A549 (cell line): ENCODE measurements around the gene LCE5A. TPM values are rescaled to one million over a fixed set of nuclear protein-coding genes. Genes with fewer than 3 reads are reported as not detected.

ENCODE experiments used
- ATAC-seq, 2 experiments: fragments of 200-7000 bp in 1 of 2; fragments of >200 bp in 1 of 2; cut with Nextera tagmentation in 1 of 2; cut with Tn5 transposase in 1 of 2; 3 replicates each; pipeline versions ENCODE4 v1.8.0 to v1.9.1; 2018 to 2020; ENCODE audit warnings: mild to moderate bottlenecking in 1 of 2, moderate library complexity in 1 of 2
- CTCF ChIA-PET: fragments of 300-600 bp; sonication (Branson Sonifier 250); formaldehyde crosslinking; extraction: SDS; loops from one replicate; lab custom pipeline; 2021; ENCODE audit warnings: antibody characterized with exemption, inconsistent platforms; lab: Yijun Ruan, JAX
- POLR2A ChIA-PET: fragments of 350-600 bp; formaldehyde crosslinking; extraction: SDS; loops from one replicate; lab custom pipeline; 2021; ENCODE audit warnings: antibody characterized with exemption, inconsistent platforms; lab: Yijun Ruan, JAX
- DNase-seq, 2 experiments: peaks; one replicate each; pipeline versions ENCODE4 v3.0.0 to v3.0.0-alpha.2; 2011 to 2016; ENCODE audit warnings: low read depth in 1 of 2, low spot score in 1 of 2
- FAIRE-seq: peaks from 2 replicates; lab custom pipeline; 2011; peaks lifted over from hg19 to GRCh38; lab: Jason Lieb, UNC
- H3K27ac ChIP-seq, 2 experiments: fragments of >200 bp; sonication (Bioruptor Twin); formaldehyde crosslinking; 3 replicates each; pipeline ENCODE4 v1.5.1; 2016 to 2017
- H3K4me1 ChIP-seq: fragments of >200 bp; sonication (Bioruptor Twin); formaldehyde crosslinking; 3 replicates; pipeline ENCODE4 v1.6.1; 2016
- H3K4me2 ChIP-seq: fragments of >200 bp; sonication (Bioruptor Twin); formaldehyde crosslinking; 3 replicates; pipeline ENCODE4 v1.6.1; 2016
- H3K4me3 ChIP-seq: fragments of >200 bp; sonication (Bioruptor Twin); formaldehyde crosslinking; 3 replicates; pipeline ENCODE4 v1.5.1; 2016
- H3K9me3 ChIP-seq: fragments of >200 bp; sonication (Bioruptor Twin); formaldehyde crosslinking; 3 replicates; pipeline ENCODE4 v1.6.1; 2016
- BHLHE40 ChIP-seq: IDR thresholded peaks from 2 replicates; pipeline ENCODE4 v1.6.1; 2012; ENCODE audit warnings: low read depth, low read length, inconsistent platforms
- CBX2 ChIP-seq: fragments of 200-600 bp; sonication (generic); IDR thresholded peaks from 2 replicates; pipeline ENCODE4 v1.6.1; 2016; ENCODE audit warnings: low read depth, mild to moderate bottlenecking, borderline replicate concordance
- CHD4 ChIP-seq: fragments of 200-600 bp; sonication (generic); IDR thresholded peaks from 2 replicates; pipeline ENCODE4 v1.6.1; 2016; ENCODE audit warnings: antibody characterized with exemption, mild to moderate bottlenecking, borderline replicate concordance
- EHF ChIP-seq: fragments of 250-450 bp; sonication (Bioruptor Pico); IDR thresholded peaks from 2 replicates; pipeline ENCODE4 v1.5.0; 2020; ENCODE audit warnings: mild to moderate bottlenecking
- EHMT2 ChIP-seq: fragments of 200-600 bp; sonication (generic); IDR thresholded peaks from 2 replicates; pipeline ENCODE4 v1.6.1; 2016; ENCODE audit warnings: antibody characterized with exemption, low read depth, mild to moderate bottlenecking, moderate library complexity
- EP300 ChIP-seq, 2 experiments: fragments of >200 bp; sonication (Bioruptor Twin); formaldehyde crosslinking; IDR thresholded peaks; 2 replicates in 1 of 2; 3 replicates in 1 of 2; pipeline ENCODE4 v1.6.1; 2016 to 2017
- ESRRA ChIP-seq: fragments of 150-350 bp; IDR thresholded peaks from 2 replicates; pipeline ENCODE4 v1.6.1; 2014; ENCODE audit warnings: mild to moderate bottlenecking, low read length, borderline replicate concordance
- HDAC2 ChIP-seq: fragments of 200-600 bp; sonication (generic); IDR thresholded peaks from 2 replicates; pipeline ENCODE4 v1.6.1; 2016
- HEYL ChIP-seq: fragments of 250-450 bp; sonication (Bioruptor Pico); IDR thresholded peaks from 2 replicates; pipeline ENCODE4 v1.8.0; 2021; ENCODE audit warnings: mild to moderate bottlenecking, moderate library complexity
- JUN ChIP-seq, 2 experiments: fragments of >200 bp; sonication (Bioruptor Twin); formaldehyde crosslinking; IDR thresholded peaks; 2 replicates in 1 of 2; 3 replicates in 1 of 2; pipeline ENCODE4 v1.6.1; 2016 to 2017
- JUNB ChIP-seq: fragments of >200 bp; sonication (Bioruptor Twin); formaldehyde crosslinking; IDR thresholded peaks from 2 replicates; pipeline ENCODE4 v1.6.1; 2016
- KDM1A ChIP-seq: fragments of 200-600 bp; sonication (generic); IDR thresholded peaks from 2 replicates; pipeline ENCODE4 v1.6.1; 2016; ENCODE audit warnings: low read depth, mild to moderate bottlenecking
- KDM5A ChIP-seq: fragments of 200-600 bp; sonication (generic); IDR thresholded peaks from 2 replicates; pipeline ENCODE4 v1.6.1; 2016; ENCODE audit warnings: antibody characterized with exemption, mild to moderate bottlenecking
- MAFK ChIP-seq: fragments of 450-650 bp; IDR thresholded peaks from 2 replicates; pipeline ENCODE4 v1.6.1; 2014; ENCODE audit not compliant: partially characterized antibody
- MAZ ChIP-seq: fragments of 150-350 bp; IDR thresholded peaks from 2 replicates; pipeline ENCODE4 v1.6.1; 2014; ENCODE audit warnings: antibody characterized with exemption, low read depth, low read length, borderline replicate concordance
- NR3C1 ChIP-seq: fragments of >200 bp; sonication (Bioruptor Twin); formaldehyde crosslinking; IDR thresholded peaks from 3 replicates; pipeline ENCODE4 v1.6.1; 2017
- PHF8 ChIP-seq: fragments of 200-600 bp; sonication (generic); IDR thresholded peaks from 2 replicates; pipeline ENCODE4 v1.6.1; 2016; ENCODE audit warnings: low read depth, mild to moderate bottlenecking, antibody characterized with exemption, moderate library complexity, borderline replicate concordance
- POLR2A ChIP-seq: IDR thresholded peaks from 2 replicates; pipeline ENCODE4 v1.6.1; 2012; ENCODE audit warnings: mild to moderate bottlenecking, low read length
- POLR2AphosphoS2 ChIP-seq: conservative IDR thresholded peaks from 2 replicates; pipeline ENCODE4 v1.6.1; 2012; ENCODE audit warnings: low read length, improper control_type of control experiment, inconsistent platforms
- RAD21 ChIP-seq, 2 experiments: fragments of >200 bp in 1 of 2; sonication (Bioruptor Twin) in 1 of 2; formaldehyde crosslinking in 1 of 2; IDR thresholded peaks in 1 of 2; conservative IDR thresholded peaks in 1 of 2; 2 replicates in 1 of 2; 3 replicates in 1 of 2; pipeline ENCODE4 v1.6.1; 2012 to 2018; ENCODE audit warnings: inconsistent platforms in 1 of 2
- RARB ChIP-seq: fragments of 250-450 bp; sonication (Bioruptor Pico); IDR thresholded peaks from 2 replicates; pipeline ENCODE4 v1.8.0; 2021; ENCODE audit warnings: mild to moderate bottlenecking, moderate library complexity
- RCOR1 ChIP-seq: fragments of 150-350 bp; IDR thresholded peaks from 2 replicates; pipeline ENCODE4 v1.6.1; 2014; ENCODE audit warnings: antibody characterized with exemption, low read length, low read depth
- RFX5 ChIP-seq: fragments of 450-650 bp; IDR thresholded peaks from 2 replicates; pipeline ENCODE4 v1.7.1; 2014; ENCODE audit warnings: antibody characterized with exemption, mild to moderate bottlenecking, moderate library complexity
- SMC3 ChIP-seq: fragments of >200 bp; sonication (Bioruptor Twin); formaldehyde crosslinking; IDR thresholded peaks from 3 replicates; pipeline ENCODE4 v1.6.1; 2018; ENCODE audit warnings: inconsistent platforms
- SREBF2 ChIP-seq: fragments of 450-650 bp; IDR thresholded peaks from 2 replicates; pipeline ENCODE4 v1.6.1; 2014; ENCODE audit warnings: mild to moderate bottlenecking, moderate library complexity
- TFCP2L1 ChIP-seq: fragments of 250-450 bp; sonication (Bioruptor Pico); IDR thresholded peaks from 2 replicates; pipeline ENCODE4 v1.5.0; 2021; ENCODE audit warnings: mild to moderate bottlenecking
- ZC3H11A ChIP-seq: fragments of 450-650 bp; IDR thresholded peaks from 2 replicates; pipeline ENCODE4 v1.6.1; 2014; ENCODE audit warnings: antibody characterized with exemption, mild to moderate bottlenecking
- ZSCAN20 ChIP-seq: fragments of 250-450 bp; sonication (Bioruptor Pico); IDR thresholded peaks from 2 replicates; pipeline ENCODE4 v1.8.0; 2022; ENCODE audit warnings: mild to moderate bottlenecking, moderate library complexity
- WGBS: methylation state at CpG from one replicate; pipeline ENCODE4 v1.1.6; 2017; ENCODE audit errors: missing lambda C conversion rate; 5-methylcytosine and 5-hydroxymethylcytosine counted together
- polyA plus RNA-seq, 4 experiments: library from polyadenylated mRNA; depleted of rRNA in 3 of 4; stranded (reverse); fragments of >200 nt; fragmentation: RNase III in 1 of 4; extraction: RNeasy Plus Mini Kit Qiagen cat#74134 plus additional on column Dnase treatment in 1 of 4; gene quantifications; 2 replicates in 3 of 4; 3 replicates in 1 of 4; pipeline ENCODE4 v1.2.3, GENCODE V29; 2011 to 2017
- TF ChIP-seq, protein P1 (sequence below): fragments of 250-450 bp; sonication (Bioruptor Pico); IDR thresholded peaks from 2 replicates; pipeline ENCODE4 v1.5.0; 2021; ENCODE audit warnings: mild to moderate bottlenecking, moderate library complexity, borderline replicate concordance
- TF ChIP-seq, protein P2 (sequence below): fragments of 150-350 bp; IDR thresholded peaks from 2 replicates; pipeline ENCODE4 v1.6.1; 2014; ENCODE audit warnings: low read depth, mild to moderate bottlenecking, low read length
- TF ChIP-seq, protein P3 (sequence below): fragments of 450-650 bp; IDR thresholded peaks from 2 replicates; pipeline ENCODE4 v1.6.1; 2014; ENCODE audit warnings: antibody characterized with exemption
- TF ChIP-seq, protein P4 (sequence below): IDR thresholded peaks from 2 replicates; pipeline ENCODE4 v1.6.1; 2012; ENCODE audit warnings: low read depth, borderline replicate concordance
- TF ChIP-seq, protein P5 (sequence below): fragments of >200 bp; sonication (Bioruptor Twin); formaldehyde crosslinking; IDR thresholded peaks from 3 replicates; pipeline ENCODE4 v1.6.1; 2016
- TF ChIP-seq, protein P6 (sequence below): IDR thresholded peaks from 2 replicates; pipeline ENCODE4 v1.6.1; 2012

The LCE5A gene
- polyA plus RNA-seq, 2 of the 4 experiments (the other 2 are of a cell fraction): not detected

DNA sequence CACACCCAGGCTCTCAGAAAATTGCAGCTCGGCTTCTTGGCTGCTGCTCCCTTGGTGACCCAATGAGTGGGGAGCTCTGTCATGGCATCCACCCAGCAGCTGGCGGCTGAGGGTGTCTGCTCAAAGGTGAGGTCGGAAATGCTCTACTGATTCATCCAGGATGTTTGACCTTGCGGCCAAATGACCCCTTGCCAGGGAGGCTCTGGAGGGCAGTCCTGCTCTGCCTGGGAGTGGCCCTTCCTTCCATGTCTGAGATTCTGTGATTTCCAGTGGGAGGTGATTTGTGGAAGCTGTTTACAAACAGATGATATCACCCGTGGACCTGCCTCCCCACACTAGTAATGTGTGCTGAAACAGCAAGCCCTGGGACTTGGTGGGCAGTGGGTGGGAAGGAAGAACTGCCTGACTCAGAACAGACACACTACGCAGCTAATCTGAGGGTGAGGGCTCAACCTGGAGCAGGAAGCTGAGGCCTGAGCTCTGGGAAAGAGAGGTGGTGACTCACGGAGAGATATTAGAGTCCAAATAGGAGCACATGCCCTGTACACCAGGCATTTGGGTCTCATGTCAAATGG is 6.7 kb downstream of the LCE5A start:
- WGBS: 12% methylated on average over 4 of the region's 7 CpGs
- peaks cover 35% of the 10 kb centered on the region for H3K4me1 ChIP-seq
- H3K4me3 ChIP-seq: no peak overlapping the region
- FAIRE-seq (no peak), ATAC-seq (peak; percentile 90 to 92), DNase-seq (peak; percentile 64 to 91)
- H3K9me3 ChIP-seq: peaks cover 4% of the 10 kb centered on the region; the same call in 1 of the 3 replicates
- H3K27ac ChIP-seq: peak overlapping the region; percentile 75 to 88
- H3K4me2 ChIP-seq: peak overlapping the region; percentile 53
- ChIA-PET CTCF (interaction anchor here (1.0 to 2.7 kb wide), 10 partner anchors 12 to 332 kb away, joined by 3 to 16 read pairs (median 6); no protein-coding TSS in a partner anchor), POLR2A (interaction anchor here (1.0 to 1.2 kb wide), 2 partner anchors 10 to 17 kb away, joined by 4 read pairs; no protein-coding TSS in a partner anchor)
- TF ChIP-seq, protein P1, sequence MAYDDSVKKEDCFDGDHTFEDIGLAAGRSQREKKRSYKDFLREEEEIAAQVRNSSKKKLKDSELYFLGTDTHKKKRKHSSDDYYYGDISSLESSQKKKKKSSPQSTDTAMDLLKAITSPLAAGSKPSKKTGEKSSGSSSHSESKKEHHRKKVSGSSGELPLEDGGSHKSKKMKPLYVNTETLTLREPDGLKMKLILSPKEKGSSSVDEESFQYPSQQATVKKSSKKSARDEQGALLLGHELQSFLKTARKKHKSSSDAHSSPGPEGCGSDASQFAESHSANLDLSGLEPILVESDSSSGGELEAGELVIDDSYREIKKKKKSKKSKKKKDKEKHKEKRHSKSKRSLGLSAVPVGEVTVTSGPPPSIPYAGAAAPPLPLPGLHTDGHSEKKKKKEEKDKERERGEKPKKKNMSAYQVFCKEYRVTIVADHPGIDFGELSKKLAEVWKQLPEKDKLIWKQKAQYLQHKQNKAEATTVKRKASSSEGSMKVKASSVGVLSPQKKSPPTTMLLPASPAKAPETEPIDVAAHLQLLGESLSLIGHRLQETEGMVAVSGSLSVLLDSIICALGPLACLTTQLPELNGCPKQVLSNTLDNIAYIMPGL (CRISPR knock-in tag): no peak
- TF ChIP-seq RCOR1 (no peak), KDM5A (no peak), TFCP2L1 (CRISPR knock-in tag) (no peak), MAZ (no peak), POLR2A (no peak), KDM1A (no peak), RFX5 (no peak), EHMT2 (no peak), ESRRA (peak; percentile 94), NR3C1 (no peak), RARB (CRISPR knock-in tag) (no peak), ZC3H11A (no peak), JUN (IDR thresholded peaks at IDR 0.05) (peak; percentile 48 to 55; a peak in 1 of 5 replicates), SMC3 (0 out of 3 replicates have a peak, but pooled peaks have one; percentile 6), ZSCAN20 (no peak), JUNB (peak; percentile 69), EP300 (IDR thresholded peaks at IDR 0.05) (peak in 1 of 2 experiments; percentile 69; a peak in 1 of 5 replicates), CBX2 (no peak), EHF (CRISPR knock-in tag) (no peak), HDAC2 (no peak), CHD4 (no peak), BHLHE40 (no peak), MAFK (peak; percentile 57), HEYL (CRISPR knock-in tag) (no peak), SREBF2 (no peak), POLR2AphosphoS2 (no peak), RAD21 (conservative IDR thresholded peaks at IDR 0.05 in 1 of 2, IDR thresholded peaks at IDR 0.05 in 1 of 2) (peak; percentile 6 to 21; a peak in 2 of 5 replicates), PHF8 (no peak)
- TF ChIP-seq, protein P2, sequence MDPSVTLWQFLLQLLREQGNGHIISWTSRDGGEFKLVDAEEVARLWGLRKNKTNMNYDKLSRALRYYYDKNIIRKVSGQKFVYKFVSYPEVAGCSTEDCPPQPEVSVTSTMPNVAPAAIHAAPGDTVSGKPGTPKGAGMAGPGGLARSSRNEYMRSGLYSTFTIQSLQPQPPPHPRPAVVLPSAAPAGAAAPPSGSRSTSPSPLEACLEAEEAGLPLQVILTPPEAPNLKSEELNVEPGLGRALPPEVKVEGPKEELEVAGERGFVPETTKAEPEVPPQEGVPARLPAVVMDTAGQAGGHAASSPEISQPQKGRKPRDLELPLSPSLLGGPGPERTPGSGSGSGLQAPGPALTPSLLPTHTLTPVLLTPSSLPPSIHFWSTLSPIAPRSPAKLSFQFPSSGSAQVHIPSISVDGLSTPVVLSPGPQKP: no peak
- TF ChIP-seq, protein P3, sequence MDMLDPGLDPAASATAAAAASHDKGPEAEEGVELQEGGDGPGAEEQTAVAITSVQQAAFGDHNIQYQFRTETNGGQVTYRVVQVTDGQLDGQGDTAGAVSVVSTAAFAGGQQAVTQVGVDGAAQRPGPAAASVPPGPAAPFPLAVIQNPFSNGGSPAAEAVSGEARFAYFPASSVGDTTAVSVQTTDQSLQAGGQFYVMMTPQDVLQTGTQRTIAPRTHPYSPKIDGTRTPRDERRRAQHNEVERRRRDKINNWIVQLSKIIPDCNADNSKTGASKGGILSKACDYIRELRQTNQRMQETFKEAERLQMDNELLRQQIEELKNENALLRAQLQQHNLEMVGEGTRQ: no peak
- TF ChIP-seq, protein P4, sequence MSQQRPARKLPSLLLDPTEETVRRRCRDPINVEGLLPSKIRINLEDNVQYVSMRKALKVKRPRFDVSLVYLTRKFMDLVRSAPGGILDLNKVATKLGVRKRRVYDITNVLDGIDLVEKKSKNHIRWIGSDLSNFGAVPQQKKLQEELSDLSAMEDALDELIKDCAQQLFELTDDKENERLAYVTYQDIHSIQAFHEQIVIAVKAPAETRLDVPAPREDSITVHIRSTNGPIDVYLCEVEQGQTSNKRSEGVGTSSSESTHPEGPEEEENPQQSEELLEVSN: no peak
- TF ChIP-seq, protein P5, sequence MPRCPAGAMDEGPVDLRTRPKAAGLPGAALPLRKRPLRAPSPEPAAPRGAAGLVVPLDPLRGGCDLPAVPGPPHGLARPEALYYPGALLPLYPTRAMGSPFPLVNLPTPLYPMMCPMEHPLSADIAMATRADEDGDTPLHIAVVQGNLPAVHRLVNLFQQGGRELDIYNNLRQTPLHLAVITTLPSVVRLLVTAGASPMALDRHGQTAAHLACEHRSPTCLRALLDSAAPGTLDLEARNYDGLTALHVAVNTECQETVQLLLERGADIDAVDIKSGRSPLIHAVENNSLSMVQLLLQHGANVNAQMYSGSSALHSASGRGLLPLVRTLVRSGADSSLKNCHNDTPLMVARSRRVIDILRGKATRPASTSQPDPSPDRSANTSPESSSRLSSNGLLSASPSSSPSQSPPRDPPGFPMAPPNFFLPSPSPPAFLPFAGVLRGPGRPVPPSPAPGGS: no peak
- TF ChIP-seq, protein P6, sequence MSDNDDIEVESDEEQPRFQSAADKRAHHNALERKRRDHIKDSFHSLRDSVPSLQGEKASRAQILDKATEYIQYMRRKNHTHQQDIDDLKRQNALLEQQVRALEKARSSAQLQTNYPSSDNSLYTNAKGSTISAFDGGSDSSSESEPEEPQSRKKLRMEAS: peak; percentile 45
